ENCODE results near the gene ADSS1.

GRCh38 chr14:104788161-104788818 is 64.3 kb downstream of the ADSS1 start:
- TF ChIP-seq, protein P1, sequence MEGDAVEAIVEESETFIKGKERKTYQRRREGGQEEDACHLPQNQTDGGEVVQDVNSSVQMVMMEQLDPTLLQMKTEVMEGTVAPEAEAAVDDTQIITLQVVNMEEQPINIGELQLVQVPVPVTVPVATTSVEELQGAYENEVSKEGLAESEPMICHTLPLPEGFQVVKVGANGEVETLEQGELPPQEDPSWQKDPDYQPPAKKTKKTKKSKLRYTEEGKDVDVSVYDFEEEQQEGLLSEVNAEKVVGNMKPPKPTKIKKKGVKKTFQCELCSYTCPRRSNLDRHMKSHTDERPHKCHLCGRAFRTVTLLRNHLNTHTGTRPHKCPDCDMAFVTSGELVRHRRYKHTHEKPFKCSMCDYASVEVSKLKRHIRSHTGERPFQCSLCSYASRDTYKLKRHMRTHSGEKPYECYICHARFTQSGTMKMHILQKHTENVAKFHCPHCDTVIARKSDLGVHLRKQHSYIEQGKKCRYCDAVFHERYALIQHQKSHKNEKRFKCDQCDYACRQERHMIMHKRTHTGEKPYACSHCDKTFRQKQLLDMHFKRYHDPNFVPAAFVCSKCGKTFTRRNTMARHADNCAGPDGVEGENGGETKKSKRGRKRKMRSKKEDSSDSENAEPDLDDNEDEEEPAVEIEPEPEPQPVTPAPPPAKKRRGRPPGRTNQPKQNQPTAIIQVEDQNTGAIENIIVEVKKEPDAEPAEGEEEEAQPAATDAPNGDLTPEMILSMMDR (IDR thresholded peaks at IDR 0.05; ENCODE audit: low read depth, low read length, poor library complexity, severe bottlenecking): no peak
- TF ChIP-seq EZH2phosphoT487 (IDR thresholded peaks at IDR 0.05; ENCODE audit: borderline replicate concordance, low read length): no peak
